GM21390 (cell line): Measurements from ENCODE around the gene STMP1.

Source experiments
- ATAC-seq: cut with Tn5 transposase; IDR thresholded peaks from one replicate; pipeline ENCODE4 v1.9.1; 2021; ENCODE audit not compliant: unreplicated experiment

Gene STMP1

GRCh38 chr7:135693558-135693957 is 31.2 kb downstream of the STMP1 start:
- ATAC-seq, result no peak

DNA sequence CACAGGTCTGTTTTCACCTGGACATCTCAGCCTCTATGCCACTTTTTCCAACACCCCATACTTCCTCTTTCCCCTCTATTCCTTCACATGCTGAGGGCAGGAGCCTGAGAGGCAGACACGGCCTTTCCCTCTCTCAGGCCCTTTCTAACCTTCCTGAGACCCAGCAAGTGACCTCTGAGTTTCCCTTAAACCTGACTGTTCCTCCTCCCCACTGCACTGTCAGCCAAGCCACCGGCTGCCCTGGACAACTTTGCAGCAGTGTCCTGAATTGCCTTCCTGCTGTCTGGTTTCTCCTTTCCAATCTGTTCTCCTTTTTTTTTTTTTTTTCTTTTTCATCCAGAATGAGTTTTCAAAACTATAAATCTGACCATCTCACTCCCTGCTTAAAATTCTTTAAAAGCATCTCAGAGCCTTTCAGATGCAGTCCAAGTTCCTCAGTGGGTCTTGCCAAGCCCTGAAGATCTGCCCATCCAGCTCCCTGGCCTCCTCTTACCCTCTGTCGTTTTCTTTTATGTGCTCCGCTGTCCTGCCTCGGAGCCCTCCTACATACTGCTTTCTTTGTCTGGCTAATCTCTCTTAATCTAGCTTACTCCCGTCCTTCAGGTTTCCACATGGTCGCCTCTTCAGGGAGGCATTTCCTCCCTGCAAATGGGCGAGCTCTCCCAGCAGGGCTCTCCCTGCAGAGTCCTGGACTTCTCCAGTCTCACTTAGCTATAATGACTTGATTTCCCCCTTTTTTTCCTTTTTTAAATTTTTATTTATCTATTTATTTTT is 35.1 kb downstream of the STMP1 start:
- ATAC-seq, result no peak

- ATAC-seq, result no peak
Measured at GRCh38 chr7:135704074-135704473, 41.8 kb downstream of the STMP1 start.

- ATAC-seq, result no peak
Measured at GRCh38 chr7:135704698-135705097, 42.4 kb downstream of the STMP1 start.

DNA sequence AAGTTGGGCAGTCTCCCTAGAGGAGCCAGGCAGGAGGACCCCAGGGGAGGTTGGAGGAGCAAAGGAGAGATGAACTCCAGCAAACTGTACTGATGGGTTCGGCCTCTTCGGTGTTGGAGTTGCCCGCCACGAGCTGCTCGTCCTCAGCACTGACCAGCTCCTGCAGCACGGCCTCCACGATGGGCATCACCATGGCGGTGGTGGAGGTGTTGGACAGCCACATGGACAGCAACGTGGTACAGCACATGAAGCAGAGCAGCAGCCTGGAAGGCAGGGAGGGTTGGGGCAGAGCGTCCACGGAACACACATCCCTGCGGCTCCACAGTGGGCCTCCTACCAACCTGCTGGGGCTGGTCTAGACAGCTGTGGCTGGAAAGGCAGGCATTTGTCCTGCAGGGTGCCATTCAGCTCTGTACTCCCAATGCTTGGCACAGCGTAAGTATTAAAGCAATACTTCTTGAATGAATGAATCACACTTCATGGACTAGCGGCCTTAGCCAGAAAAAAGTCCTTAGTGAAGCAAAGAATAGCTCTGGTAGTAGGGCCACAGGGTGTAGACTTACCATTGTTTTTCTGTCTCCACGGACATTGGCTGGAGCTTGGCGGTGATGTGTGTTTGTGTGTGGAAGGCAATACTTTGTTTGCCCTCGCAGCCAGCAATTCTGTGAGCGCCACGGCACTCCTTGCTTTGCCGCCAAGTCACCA is 43.9 kb downstream of the STMP1 start:
- ATAC-seq, result no peak

DNA sequence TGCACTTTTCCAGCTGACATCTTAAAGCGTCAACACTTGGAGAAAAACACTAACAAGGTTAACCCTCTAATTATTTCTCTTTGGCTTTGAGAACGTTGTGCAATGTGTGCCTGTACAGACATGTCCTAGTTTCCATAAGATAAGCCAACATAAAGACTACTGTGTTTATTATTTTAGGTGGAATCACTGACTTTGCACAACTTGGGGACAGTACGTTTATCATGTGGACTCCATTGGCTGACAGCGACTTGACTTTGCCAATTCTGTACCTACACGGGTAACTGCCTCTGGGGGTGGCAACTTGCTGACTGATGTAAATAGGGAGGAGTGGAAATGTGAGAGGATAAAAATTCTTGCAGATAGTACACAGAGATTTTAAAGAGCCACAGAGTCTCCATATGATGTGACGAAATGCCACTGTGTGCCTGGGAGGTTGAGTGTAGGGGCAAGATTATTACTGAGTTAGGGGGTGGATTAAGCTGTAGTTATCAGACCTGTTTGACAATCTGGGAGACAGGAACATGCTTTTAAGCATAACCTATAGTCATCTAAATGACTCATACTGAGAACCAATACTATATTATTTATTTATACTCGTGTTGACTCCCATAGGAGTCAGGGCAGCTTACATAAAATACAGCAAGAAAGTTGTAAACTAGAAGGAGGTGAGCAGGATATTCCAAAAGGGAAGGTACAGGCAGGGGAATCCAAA is 44.7 kb downstream of the STMP1 start:
- no peak for ATAC-seq

DNA sequence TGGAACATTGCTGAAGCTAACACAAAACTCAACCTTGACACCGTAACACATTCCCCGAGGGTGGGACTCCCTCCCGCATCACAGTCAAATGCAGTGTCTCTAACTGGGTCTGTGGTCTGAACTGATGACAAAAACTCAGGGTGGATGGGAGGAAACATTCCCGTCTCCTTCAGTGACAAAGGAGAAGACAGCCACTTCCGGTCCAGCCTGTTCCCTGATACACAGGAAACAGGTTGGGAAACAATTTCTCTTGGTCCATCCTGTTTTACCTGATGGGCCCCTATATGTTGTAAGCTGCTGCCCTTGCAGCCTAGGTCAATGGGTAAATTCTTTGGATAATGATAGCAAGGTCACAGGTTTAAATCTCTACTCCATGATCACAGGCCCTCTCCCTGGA is 45.3 kb downstream of the STMP1 start:
- ATAC-seq, result no peak

DNA sequence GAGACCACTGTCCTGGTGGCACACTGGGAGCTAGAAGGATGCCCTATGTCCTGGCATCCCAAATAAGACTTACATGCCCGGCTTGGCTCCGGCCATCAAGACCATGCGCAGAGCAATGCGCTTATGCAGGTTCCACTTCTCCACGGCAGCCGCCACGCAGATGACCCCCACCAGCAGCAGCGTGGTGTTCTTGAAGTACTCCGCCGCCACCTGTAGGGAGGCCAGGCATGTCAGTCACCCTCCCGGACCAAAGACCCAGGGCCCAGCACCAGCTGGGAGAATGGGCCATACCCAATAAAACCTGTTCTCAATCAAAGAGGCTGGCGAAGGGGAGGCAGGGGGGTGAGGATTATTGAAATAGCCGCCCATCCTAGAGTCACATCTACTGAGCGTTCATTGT is 45.7 kb downstream of the STMP1 start:
- no peak for ATAC-seq

GRCh38 chr7:135709508-135709907 is 47.2 kb downstream of the STMP1 start:
- ATAC-seq, result no peak

DNA sequence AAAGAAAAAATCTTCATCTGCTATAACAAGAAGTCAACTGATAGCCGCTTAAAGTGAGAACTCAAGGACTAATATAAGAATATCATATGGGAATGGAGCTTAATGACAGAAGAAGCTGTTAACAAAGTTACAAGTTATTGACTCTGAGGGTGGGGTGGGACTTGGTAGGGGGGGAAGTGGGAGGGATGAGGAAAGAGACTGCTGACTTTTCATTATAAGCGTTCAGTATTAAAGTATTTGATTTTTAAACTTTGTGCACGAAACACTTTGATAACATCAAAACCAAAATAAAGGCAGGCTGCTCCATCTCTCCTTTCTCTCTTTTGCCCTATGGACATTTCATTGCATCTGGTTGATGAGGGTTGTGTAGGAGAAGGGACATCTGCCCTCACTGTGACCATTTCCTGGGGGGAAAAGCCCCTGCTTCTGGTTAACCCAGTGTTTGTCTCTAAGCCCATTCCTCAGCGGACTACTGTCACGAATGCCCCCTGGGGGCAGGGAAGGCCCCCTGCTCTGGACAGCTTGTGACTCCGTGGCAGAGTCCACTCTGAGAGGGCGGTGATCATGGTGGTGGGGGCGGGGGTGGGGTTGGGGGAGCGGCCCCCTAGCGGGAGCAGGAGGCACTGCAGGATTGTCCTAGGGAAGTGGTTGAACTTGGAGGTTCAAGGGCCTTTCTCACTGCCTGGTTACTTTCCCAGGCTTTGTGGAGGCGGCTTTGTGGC is 48.3 kb downstream of the STMP1 start:
- ATAC-seq, result no peak

- ATAC-seq, result no peak
Measured at GRCh38 chr7:135711139-135711469, 48.8 kb downstream of the STMP1 start.

- no peak for ATAC-seq
Measured at GRCh38 chr7:135712182-135712782, 50.0 kb downstream of the STMP1 start.

DNA sequence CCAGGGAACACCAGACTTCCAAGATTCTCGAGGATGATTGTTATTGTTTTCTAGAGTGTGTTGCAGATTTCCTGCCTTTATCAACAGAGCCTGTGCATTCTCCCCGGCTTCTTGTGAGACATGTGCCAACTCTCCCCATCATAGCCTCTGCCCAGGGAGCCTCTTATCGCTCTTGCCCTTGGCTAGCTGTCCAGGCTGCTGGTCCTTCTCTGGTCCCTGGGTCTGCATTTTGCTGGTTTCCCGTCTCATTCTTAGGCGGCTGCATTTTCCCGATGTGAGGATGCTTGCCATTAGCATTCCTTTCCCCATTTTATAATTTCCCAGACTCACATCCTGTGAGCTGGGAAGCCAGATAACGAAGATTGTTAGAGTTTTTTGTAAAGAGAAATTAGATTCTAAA is 50.5 kb downstream of the STMP1 start:
- ATAC-seq, result no peak

GRCh38 chr7:135713836-135714470 is 51.6 kb downstream of the STMP1 start:
- ATAC-seq, result no peak

- no peak for ATAC-seq
Measured at GRCh38 chr7:135714534-135715009, 52.3 kb downstream of the STMP1 start.

GRCh38 chr7:135715055-135715522 is 52.8 kb downstream of the STMP1 start:
- no peak for ATAC-seq

GRCh38 chr7:135715673-135716072 is 53.4 kb downstream of the STMP1 start:
- ATAC-seq, result no peak

DNA sequence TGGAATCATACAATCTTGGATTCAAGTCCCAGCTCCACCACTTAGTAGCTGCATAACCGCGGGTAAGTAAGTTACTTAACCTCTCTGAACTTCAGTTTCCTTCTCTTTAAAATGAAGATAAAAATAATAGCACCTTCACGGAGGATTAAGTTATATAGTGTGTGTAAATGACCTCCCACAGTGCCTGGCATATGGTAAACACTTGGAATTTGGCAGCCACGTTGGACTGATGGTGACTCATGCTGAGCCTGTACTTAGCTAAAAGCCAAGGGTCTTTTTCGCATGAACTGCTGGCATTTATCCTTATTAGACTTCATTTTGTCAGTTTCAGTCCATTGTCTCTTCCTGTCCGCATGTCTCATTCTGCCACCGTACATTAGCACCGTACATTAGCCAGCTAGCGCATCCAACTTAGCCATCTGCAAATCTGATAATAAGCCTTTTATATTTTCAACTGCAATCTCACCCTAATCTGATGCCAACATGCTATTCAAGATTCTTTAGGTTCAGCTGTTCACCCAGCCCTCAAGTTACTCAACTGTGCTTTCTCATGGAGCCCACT is 54.4 kb downstream of the STMP1 start:
- ATAC-seq, result no peak

DNA sequence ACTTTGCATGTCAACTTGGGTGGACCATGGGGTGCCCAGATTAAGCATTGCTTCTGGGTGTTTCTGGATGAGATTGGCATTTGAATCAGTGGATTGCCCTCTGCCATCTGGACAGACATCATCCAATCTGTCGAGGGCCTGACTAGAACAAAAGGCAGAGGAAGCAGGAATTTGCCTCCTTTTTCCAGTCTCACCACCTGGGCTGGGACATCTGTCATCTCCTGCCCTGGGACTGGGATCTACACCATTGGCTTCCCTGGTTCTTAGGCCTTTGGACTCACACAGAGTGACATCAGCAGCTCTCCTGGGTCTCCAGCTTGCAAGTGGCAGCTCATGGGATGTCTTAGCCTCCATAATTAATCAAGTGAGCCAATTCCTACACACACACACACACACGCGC is 55.4 kb downstream of the STMP1 start:
- no peak for ATAC-seq

- no peak for ATAC-seq
Measured at GRCh38 chr7:135718219-135718618, 55.9 kb downstream of the STMP1 start.
